HFF-Myc (cell line): ENCODE results near the gene TBX19.

Experiments
- DNase-seq: peaks from one replicate; pipeline ENCODE4 v3.0.0-alpha.2; 2011; ENCODE audit warnings: low read depth; ENCODE audit errors: extremely low read depth
- H3K4me3 ChIP-seq: replicated peaks from 2 replicates; pipeline ENCODE4 v1.5.1; 2011; ENCODE audit warnings: low read depth, mild to moderate bottlenecking, control low read depth, low read length
- TF ChIP-seq, protein P1 (sequence below): IDR thresholded peaks from 2 replicates; pipeline ENCODE4 v1.5.1; 2012; ENCODE audit warnings: mild to moderate bottlenecking, low read depth, low read length, control low read depth; ENCODE audit errors: missing control alignments

Gene TBX19

DNA sequence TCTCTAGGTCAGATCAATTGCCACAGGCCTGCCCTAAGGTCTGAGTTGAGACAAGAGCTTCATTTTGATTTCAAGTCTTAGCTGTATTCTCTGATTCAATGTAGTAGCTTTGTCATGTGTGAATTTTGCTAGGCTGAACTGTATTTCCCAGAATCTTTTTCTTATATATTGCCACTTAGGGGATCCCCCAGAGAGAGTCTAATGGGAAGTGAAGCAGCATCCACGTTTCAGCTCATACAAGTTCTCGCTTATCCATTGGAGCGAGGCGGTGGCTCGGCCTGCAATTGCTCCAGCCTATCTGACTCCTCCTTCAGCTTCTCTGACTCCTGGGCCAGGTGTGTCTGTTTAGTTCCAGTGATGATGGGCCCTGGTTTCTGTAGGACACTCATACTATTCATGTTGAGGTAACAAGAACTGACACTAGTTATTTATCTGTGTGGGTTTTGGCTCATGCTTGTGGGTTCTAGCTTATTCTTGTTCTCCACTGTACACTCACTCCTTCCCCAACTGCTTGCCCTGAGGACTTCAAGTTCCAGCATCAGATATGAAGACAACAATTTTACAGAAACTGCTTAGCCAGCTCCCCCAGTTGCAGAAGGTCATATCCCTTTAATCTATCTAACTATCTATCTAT is 48.2 kb downstream of the TBX19 start:
- TF ChIP-seq, protein P1, sequence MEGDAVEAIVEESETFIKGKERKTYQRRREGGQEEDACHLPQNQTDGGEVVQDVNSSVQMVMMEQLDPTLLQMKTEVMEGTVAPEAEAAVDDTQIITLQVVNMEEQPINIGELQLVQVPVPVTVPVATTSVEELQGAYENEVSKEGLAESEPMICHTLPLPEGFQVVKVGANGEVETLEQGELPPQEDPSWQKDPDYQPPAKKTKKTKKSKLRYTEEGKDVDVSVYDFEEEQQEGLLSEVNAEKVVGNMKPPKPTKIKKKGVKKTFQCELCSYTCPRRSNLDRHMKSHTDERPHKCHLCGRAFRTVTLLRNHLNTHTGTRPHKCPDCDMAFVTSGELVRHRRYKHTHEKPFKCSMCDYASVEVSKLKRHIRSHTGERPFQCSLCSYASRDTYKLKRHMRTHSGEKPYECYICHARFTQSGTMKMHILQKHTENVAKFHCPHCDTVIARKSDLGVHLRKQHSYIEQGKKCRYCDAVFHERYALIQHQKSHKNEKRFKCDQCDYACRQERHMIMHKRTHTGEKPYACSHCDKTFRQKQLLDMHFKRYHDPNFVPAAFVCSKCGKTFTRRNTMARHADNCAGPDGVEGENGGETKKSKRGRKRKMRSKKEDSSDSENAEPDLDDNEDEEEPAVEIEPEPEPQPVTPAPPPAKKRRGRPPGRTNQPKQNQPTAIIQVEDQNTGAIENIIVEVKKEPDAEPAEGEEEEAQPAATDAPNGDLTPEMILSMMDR, result no peak
- H3K4me3 ChIP-seq, result no peak overlapping the region
- DNase-seq, result no peak

DNA sequence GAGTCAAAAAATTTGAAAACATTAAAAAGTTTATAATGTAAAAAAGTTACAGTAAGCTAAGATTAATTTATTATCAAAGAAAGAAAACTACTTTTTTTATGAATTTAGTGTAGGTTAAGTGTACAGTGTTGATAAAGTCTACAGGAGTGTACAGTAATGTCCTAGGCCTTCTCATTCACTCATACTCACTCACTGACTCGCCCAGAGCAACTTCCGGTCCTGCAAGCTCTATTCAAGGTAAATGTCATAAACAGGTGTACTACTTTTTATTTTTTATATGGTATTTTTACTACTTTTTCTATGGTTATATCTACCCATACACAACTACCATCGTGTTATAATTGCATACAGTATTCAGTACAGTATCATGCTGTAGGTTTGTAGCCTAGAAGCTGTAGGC is 49.6 kb downstream of the TBX19 start:
- H3K4me3 ChIP-seq, result no peak overlapping the region
- TF ChIP-seq, protein P1, result no peak
- no peak for DNase-seq

DNA sequence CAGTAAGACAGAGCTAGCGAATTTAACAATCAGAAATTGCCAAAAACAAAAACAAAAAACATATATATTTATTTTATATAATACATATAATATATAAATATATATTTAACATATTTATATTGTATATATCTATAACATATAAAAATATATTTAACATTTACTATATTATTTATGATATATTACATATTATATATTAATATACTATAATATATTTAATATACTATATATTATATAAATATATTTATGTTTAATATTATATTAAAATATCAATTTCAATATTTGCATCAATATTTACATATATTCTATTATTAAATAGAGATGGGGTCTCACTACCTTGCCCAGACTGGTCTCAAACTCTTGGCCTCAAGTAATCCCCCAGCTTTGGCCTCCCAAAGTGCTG is 50.9 kb downstream of the TBX19 start:
- TF ChIP-seq, protein P1, result no peak
- DNase-seq, result no peak
- no peak overlapping the region for H3K4me3 ChIP-seq

DNA sequence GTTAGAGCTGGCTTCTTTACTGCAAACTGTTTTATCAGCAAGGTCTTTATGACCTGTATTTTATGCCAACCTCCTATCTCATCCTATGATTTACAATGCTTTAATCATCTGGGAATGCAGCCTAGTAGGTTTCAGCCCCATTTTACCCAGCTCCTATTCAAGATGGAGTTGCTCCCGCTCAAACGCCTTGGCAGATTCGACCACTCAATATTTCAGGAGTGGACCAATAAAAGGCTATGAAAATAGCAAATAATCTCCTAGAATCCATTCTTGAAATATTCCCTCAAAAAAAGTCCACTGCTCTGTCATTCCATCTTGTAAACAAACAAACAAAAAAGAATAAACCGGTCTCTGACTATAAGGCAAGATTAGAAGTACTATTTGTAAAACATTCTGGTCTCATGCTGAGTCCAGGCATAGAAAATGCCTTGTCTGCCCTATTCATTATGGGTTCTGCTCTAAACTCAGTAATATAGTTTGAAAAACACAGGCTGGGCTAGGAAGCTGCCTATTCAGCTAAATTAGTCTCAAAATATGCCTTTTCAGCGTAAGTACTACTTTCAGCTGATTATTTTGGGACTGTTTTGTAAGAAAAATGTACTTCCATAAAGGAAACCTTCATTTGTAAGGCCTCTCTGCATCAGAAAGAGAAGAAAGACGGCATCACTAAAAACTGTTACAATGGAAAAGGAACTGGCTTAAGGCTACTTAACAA is 53.0 kb downstream of the TBX19 start:
- H3K4me3 ChIP-seq, result no peak overlapping the region
- DNase-seq, result no peak
- TF ChIP-seq, protein P1, result no peak

DNA sequence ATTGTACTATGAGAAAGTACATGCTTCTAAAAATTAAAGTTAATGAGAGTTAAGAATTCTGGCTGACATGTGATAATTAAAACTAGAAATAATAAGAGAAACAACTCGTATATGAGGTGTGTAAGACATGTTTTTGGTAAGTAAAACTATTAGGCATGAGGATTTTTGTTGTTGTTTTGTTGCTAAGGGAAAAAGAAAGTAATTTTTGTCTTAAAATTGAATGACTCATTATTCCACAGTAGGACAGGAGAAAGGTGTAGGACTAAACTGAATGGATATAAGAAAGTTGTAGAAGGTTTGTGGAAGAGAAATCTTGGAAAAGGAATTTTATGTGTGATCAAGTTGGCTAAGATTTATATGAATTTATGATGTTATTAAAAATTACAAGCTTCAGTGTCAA is 54.8 kb downstream of the TBX19 start:
- no peak overlapping the region for H3K4me3 ChIP-seq
- TF ChIP-seq, protein P1, result no peak
- no peak for DNase-seq

DNA sequence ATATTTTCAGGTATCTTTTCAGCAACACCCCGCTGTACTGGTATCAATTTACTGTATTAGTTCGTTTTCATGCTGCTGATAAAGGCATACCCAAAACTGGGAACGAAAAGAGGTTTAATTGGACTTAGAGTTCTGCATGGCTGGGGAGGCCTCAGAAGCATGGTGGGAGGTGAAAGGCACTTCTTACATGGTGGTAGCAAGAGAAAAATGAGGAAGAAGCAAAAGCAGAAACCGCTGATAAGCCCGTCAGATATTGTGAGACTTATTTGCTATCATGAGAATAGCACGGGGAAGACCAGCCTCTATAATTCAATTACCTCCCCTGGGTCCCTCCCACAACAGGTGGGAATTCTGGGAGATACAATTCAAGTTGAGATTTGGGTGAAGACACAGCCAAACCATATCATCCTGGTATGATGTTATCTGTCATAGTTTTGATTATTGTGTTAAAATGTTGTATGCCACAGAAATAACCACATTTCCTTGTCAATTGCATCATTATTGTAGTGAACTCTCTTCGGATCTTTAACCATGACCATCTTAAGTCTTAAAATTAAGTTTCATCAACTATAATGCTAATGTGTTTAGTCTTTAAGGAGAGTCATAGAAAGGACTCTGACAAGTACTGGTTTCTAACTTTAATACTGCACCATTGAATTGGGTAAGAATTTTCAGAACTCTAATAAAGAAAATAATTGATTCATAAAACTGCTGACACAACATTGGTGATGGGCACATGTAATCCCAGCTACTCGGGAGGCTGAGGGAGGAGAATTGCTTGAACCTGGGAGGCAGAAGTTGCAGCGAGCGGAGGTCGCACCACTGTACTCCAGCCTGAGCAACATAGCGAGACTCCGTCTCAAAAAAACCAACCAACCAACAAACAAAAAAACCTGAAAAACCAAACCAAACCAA is 58.2 kb downstream of the TBX19 start:
- DNase-seq, result no peak
- H3K4me3 ChIP-seq, result no peak overlapping the region
- TF ChIP-seq, protein P1, result no peak
